Stimulated activated CD8-positive, alpha-beta memory T cell treated with anti-CD3 and anti-CD28 coated beads, Interleukin-15, amount 100 ng/mL, for 1 hour (primary cell): ENCODE measurements around the gene SLAIN2.
"Not testable (repeated sequence)": the region's sequence is repeated elsewhere in the genome, so short reads cannot be mapped to it uniquely, and the experiment has no call there.

Source experiments
- DNase-seq: peaks from one replicate; pipeline ENCODE4 v3.0.0-alpha.2; 2020; ENCODE audit warnings: low read depth

SLAIN2 gene

GRCh38 chr4:48340965-48341775 lies at the start of gene SLAIN2:
Gene SLAIN2 (plus strand): TSS chr4:48341529. CDS start chr4:48341740, 211 bp downstream.
- peak; percentile 99 for DNase-seq

DNA sequence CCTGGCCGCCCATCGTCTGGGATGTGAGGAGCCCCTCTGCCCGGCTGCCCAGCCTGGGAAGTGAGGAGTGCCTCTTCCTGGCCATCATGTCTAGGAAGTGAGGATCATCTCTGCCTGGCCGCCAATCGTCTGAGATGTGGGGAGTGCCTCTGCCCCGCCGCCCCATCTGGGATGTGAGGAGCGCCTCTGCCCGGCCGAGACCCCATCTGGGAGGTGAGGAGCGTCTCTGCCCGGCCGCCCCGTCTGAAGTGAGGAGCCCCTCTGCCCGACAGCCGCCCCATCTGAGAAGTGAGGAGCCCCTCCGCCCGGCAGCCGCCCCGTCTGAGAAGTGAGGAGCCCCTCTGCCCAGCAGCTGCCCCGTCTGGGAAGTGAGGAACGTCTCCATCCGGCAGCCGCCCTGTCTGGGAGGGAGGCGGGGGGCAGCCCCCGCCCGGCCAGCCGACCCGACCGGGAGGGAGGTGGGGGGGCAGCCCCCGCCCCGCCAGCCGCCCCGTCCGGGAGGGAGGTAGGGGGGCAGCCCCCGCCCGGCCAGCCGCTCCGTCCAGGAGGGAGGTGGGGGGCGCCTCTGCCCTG lies 49.0 kb upstream of the SLAIN2 start:
- DNase-seq, result not testable (repeated sequence)

- no peak for DNase-seq
These were observed 46.2 kb upstream of the SLAIN2 start for GRCh38 chr4:48295116-48295515.

DNA sequence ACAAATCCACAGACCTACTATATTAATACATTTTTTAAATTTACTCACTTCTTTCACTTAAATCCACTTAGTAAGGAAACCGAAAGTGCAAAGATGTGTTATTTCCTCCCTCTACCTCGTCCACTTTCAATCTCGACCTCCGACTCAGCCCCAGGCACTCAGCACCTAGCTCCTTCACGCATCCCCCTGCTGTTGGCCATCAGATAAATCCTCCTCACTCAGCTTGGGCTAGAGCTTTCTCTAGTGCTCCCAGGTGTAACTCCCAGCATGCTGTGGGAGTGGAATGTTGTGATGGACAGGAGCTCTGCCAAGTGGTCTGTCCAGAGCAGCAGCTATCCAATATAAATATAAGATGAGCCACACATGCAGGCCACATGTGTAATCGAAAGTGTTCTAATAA lies 45.0 kb upstream of the SLAIN2 start:
- no peak for DNase-seq

- no peak for DNase-seq
These were observed 44.0 kb upstream of the SLAIN2 start for GRCh38 chr4:48297256-48297846.

DNA sequence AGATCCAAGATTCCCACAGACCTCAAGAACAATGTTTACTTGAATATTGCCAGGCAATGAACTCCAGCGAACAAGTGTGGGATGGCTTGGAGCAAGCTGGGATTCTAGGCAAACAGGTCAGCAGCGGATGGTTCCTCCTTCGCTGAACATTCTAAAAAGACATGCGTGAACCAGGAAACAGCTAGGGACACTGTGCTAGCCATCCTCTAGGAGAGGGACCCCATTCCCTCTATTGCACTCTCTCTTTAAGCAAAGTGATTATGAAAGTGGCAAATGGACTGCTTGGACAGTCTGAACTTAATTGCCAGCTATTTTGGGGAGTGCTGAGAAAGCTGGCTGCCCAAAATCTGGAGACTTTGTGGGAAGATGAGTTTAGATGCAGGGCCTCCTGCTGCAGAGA lies 41.8 kb upstream of the SLAIN2 start:
- DNase-seq, result no peak

DNA sequence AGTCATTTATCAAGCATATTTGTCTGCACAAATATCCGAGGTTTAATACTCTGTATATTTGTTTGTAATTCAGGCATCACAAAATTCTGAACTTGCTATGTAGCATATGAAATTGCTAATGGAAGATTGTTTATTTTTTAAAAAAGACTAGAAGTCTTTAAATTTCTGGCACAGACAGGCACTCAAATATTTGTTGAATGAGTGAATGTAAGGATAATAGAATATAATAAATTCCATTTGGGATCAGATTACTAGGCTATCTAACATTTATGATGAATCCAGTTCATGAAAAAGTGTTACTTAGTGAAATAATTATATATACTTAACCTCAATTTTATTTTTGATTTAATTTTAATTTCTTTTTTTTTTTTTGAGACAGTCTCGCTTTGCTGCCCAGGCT lies 41.3 kb upstream of the SLAIN2 start:
- no peak for DNase-seq

DNA sequence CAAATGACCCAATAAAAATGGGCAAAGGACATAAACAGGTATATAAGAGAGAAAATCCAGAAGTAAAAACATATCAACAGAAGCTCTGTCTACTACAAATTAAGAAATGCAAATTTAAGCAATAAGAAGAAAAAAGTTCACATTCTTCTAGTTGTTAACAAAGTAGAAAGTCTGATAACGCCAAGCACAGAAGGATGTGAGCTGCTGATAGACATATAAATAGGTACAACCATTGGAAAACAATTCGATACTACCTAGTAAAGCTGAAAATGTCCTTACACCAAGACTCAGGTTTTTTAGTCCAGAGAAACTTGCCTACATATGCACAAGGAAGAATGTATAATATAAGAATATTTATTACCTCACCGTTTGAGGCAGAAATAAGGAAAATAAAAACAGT lies 35.8 kb upstream of the SLAIN2 start:
- DNase-seq, result no peak

GRCh38 chr4:48307528-48307927 lies 33.8 kb upstream of the SLAIN2 start:
- DNase-seq, result no peak

DNA sequence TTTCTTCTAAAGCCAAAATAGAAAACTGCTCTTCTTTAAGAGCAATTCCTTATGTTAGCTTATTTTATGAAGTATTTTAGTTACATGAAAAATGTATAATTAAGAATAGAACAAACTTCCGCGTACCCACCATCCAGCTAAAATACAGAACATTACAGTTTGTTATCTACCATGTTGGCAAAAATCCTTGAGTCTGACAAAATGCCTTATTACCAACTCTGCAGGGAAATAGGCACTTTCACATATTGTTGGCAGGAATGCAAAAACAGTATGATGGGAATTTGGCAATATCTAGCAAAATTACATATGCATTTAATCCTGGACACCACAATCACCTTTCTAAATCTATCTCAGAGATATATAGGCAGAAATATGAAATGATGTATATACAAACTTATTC lies 32.4 kb upstream of the SLAIN2 start:
- DNase-seq, result no peak

GRCh38 chr4:48311896-48312295 lies 29.4 kb upstream of the SLAIN2 start:
- DNase-seq, result no peak

DNA sequence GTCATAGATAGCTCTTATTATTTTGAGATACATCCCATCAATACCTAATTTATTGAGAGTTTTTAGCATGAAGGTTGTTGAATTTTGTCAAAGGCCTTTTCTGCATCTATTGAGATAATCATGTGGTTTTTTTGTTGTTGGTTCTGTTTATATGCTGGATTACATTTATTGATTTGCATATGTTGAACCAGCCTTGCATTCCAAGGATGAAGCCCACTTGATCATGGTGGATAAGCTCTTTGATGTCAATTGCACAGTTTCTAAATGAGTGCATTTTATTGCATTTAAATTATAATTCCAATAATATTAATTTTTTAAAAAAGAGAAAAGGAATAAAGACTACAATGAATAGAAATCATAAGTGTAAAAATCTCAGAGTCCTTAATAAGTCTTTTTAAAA lies 26.6 kb upstream of the SLAIN2 start:
- not testable (repeated sequence) for DNase-seq

DNA sequence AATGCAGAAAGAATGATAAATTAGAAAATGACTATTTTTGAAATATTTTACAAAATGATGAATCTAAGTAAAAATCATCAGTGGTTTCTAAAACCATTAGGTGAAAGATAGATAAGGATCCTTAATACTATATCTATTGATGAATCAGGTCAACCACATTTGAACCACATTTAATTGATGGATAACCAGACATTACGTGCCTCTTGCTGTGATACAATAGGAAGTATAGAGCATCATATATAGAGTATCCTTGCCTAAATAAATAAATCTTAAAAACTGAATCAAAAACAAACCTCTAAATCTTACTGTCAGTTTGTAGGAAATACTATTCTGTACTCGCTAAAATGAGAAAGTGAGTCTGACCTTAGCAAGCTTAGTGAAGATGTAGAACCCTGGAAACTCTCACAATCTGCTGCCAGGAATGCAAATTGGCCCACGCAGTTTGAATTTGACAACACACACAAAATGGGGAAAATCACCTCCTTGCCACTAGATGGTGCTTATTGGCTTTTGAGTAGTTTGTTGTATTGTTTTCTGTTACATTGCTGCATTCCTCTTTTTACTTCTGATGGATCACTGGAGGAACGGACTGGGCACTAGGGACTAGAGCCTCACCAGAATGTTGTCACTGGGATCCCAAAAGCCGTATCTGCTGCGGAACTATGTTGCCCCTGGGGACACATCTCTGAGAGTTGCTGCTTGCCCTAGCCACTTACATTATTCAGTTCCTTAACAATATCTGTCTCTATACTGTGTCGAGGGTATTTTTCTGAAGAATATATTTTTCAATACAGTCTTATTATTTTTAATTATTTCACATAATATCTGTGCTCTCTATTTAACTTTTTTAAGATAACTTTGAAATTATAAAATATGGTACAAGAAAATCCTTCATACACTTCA lies 25.4 kb upstream of the SLAIN2 start:
- no peak for DNase-seq

DNA sequence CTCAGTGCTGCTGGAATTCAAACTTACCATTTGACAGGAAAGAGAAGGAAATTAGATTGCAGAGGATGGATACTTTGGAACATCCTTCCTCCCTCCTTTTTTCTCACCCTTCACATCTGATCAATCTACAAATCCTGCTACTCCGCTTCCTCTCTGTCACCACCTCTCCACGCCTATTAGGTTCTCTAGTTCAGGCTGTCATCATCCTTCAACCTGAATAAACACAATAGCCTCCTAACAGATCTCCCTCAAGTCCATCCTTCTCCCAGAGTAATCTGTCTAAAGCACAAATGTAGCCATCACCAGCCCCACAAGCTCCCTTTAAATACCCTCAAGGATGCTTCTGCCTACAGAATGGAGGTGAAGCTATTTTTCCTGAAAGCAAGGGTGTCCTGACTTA lies 20.0 kb upstream of the SLAIN2 start:
- no peak for DNase-seq

DNA sequence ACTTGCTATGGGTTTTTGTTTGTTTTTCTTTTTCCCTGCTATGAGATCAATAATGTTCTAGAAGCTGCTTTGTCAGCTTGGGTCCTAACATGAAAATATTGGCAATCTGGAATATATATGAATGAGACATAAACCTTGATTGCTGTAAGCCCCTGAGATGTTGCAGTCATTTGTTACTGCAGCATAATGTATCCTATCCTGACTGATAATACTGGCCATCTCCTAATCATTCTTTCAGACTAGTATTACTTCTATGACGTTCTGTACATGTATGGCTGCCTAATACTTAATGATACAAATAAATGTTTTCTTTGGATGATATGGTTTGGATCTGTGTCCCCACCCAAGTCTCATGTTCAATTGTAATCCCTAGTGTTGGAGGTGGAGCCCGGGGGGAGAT lies 19.3 kb upstream of the SLAIN2 start:
- no peak for DNase-seq

- no peak for DNase-seq
These were observed 17.0 kb upstream of the SLAIN2 start for GRCh38 chr4:48324281-48324680.

DNA sequence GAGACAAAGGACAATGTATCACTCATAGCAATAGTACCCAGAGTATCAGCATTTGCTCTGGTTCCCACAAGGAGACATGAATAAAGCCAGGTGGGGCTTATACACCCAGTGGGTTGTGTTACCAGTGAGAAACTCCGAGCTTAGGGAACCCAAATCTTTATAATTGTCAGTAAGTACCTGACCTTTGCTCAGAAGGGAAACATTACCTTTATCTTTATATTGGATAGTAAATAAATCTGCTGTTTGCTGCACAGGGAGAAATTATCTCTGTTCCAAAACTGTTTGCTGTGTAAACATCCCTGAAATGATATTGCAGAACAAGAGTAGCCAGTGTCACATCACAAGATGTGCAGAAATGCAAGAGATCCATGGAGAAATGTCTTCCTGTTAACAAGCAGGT lies 12.1 kb upstream of the SLAIN2 start:
- DNase-seq, result no peak

GRCh38 chr4:48329976-48330375 lies 11.4 kb upstream of the SLAIN2 start:
- no peak for DNase-seq

DNA sequence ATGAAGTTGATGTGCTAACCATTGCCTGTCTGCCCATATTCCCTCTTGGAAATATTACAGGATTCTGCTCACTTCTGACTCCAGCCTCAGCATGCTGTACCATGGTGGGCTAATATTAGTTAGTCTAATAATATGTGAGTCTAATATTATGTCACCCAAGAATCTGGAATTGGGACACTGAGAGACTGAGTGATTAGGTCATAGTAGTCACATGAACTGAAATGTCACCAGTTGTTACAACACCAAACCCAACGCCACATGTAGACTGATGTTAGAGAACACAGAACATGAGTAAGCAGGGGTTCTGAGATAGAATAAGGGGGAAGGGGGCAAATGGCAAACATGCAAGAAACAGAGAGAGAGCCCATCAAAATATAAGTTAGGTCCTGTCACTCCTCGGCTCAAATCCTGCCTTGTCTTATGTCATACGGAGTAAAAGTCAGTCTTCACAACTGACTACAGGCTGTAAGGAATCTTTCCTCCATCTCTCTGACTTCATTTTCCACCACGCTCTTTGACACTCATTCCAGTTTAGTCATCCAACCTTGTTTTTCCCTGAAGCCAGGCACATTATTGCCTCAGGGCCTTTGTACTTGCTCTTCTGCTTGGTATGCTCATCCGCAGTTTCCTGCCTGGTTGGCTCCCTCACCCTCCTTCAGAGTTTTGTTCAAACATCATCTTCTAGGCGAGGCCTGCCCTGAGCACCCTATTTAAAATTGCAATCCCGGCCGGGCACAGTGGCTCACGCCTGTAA lies 9.6 kb upstream of the SLAIN2 start:
- DNase-seq, result no peak

GRCh38 chr4:48332661-48333060 lies 8.7 kb upstream of the SLAIN2 start:
- DNase-seq, result no peak

DNA sequence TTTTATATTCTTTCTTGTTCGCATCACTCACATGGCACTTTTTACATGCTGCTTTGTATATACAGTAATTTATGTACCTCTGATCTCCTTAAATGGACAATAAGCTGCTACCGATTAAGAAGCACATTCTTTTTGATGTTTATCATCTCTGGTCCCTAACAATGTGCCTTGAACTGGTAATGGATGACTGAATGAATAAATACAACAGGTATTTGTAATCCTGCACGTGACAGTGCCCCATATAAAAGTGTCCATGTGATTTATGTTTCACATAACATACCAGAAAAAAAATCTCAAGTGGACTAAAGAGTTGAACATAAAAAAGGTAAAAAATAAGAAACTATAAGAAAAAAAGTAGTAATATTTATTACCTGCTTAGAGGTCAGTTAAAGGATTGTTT lies 7.7 kb upstream of the SLAIN2 start:
- DNase-seq, result no peak

GRCh38 chr4:48334236-48334635 lies 7.1 kb upstream of the SLAIN2 start:
- DNase-seq, result no peak
